Memory B cell (primary cell): ENCODE results near the gene PLG.
"Not testable (repeated sequence)": the region's sequence is repeated elsewhere in the genome, so short reads cannot be mapped to it uniquely, and the experiment has no call there.

Source experiments
- ATAC-seq: fragments of 150-1000 bp; cut with Tn5 transposase; 2 replicates; pipeline ENCODE4 v1.10.0; 2021; ENCODE audit warnings: low read depth, mild to moderate bottlenecking, moderate library complexity
- DNase-seq, 2 donors: peaks; one replicate each; pipeline ENCODE4 v3.0.0; 2022; ENCODE audit warnings: low spot score in 2 of 2
- H3K27ac Mint-ChIP-seq: one replicate; pipeline ENCODE4 v1.8.0; 2022; ENCODE audit warnings: mild to moderate bottlenecking, moderate library complexity, mixed read lengths
- H3K27me3 Mint-ChIP-seq: one replicate; pipeline ENCODE4 v1.8.0; 2022; ENCODE audit warnings: mixed read lengths
- H3K36me3 Mint-ChIP-seq: one replicate; pipeline ENCODE4 v1.8.0; 2022; ENCODE audit warnings: mild to moderate bottlenecking, mixed read lengths
- H3K4me1 Mint-ChIP-seq: one replicate; pipeline ENCODE4 v1.8.0; 2022; ENCODE audit warnings: mixed read lengths
- H3K4me3 Mint-ChIP-seq: one replicate; pipeline ENCODE4 v1.8.0; 2022; ENCODE audit warnings: mild to moderate bottlenecking, moderate library complexity, mixed read lengths
- H3K9me3 Mint-ChIP-seq: one replicate; pipeline ENCODE4 v1.8.0; 2022; ENCODE audit warnings: mixed read lengths

PLG gene

GRCh38 chr6:160701918-160702680, at the start of gene PLG:
PLG (plus strand) TSS chr6:160702244; CDS start chr6:160702305, 61 bp downstream.
- H3K36me3 Mint-ChIP-seq, H3K27me3 Mint-ChIP-seq, H3K4me1 Mint-ChIP-seq: not testable (repeated sequence)

GRCh38 chr6:160659562-160659961, 42.5 kb upstream of the PLG start:
- no peaks in the 10 kb centered on the region for H3K36me3 Mint-ChIP-seq
- H3K27ac Mint-ChIP-seq = no peak overlapping the region
- no peak overlapping the region for H3K4me3 Mint-ChIP-seq
- DNase-seq = no peak
- no peak for ATAC-seq
- H3K27me3 Mint-ChIP-seq = no peaks in the 10 kb centered on the region
- H3K9me3 Mint-ChIP-seq = peaks cover 6% of the 10 kb centered on the region
- H3K4me1 Mint-ChIP-seq = no peaks in the 10 kb centered on the region

More at GRCh38 chr6:160701918-160702680, at the start of gene PLG:
- not testable (repeated sequence) for H3K9me3 Mint-ChIP-seq, H3K27ac Mint-ChIP-seq, ATAC-seq, H3K4me3 Mint-ChIP-seq, DNase-seq

GRCh38 chr6:160661216-160661615, 40.8 kb upstream of the PLG start:
- peaks cover 6% of the 10 kb centered on the region for H3K9me3 Mint-ChIP-seq
- no peak overlapping the region for H3K27ac Mint-ChIP-seq
- H3K36me3 Mint-ChIP-seq = no peaks in the 10 kb centered on the region
- no peak for ATAC-seq
- H3K4me3 Mint-ChIP-seq = no peak overlapping the region
- peaks cover 2% of the 10 kb centered on the region for H3K27me3 Mint-ChIP-seq
- no peak for DNase-seq
- H3K4me1 Mint-ChIP-seq = no peaks in the 10 kb centered on the region

GRCh38 chr6:160662429-160662828, 39.6 kb upstream of the PLG start:
- Mint-ChIP-seq H3K36me3 (no peaks in the 10 kb centered on the region), H3K4me3 (no peak overlapping the region), H3K4me1 (no peaks in the 10 kb centered on the region), H3K9me3 (peaks cover 2% of the 10 kb centered on the region), H3K27me3 (peaks cover 2% of the 10 kb centered on the region), H3K27ac (no peak overlapping the region)
- no peak for DNase-seq
- no peak for ATAC-seq

- Mint-ChIP-seq H3K27ac (no peak overlapping the region), H3K9me3 (peaks cover 2% of the 10 kb centered on the region), H3K27me3 (peaks cover 2% of the 10 kb centered on the region), H3K4me1 (no peaks in the 10 kb centered on the region), H3K4me3 (no peak overlapping the region), H3K36me3 (no peaks in the 10 kb centered on the region)
- no peak for DNase-seq
- no peak for ATAC-seq
Observed at GRCh38 chr6:160662842-160663241, 39.2 kb upstream of the PLG start.

- not testable (repeated sequence) for H3K27ac Mint-ChIP-seq, H3K4me3 Mint-ChIP-seq, H3K36me3 Mint-ChIP-seq, H3K27me3 Mint-ChIP-seq, H3K9me3 Mint-ChIP-seq, H3K4me1 Mint-ChIP-seq, DNase-seq, ATAC-seq
Observed at GRCh38 chr6:160664198-160664597, 37.8 kb upstream of the PLG start, which contains the start of gene LPA. LPA (minus strand) TSS chr6:160664275; CDS start chr6:160664214, 61 bp downstream.

GRCh38 chr6:160667639-160668481, 34.2 kb upstream of the PLG start:
- Mint-ChIP-seq H3K9me3 (peaks cover 3% of the 10 kb centered on the region), H3K36me3 (no peaks in the 10 kb centered on the region), H3K4me1 (no peaks in the 10 kb centered on the region), H3K4me3 (no peak overlapping the region), H3K27ac (no peak overlapping the region), H3K27me3 (peaks cover 2% of the 10 kb centered on the region)
- no peak for DNase-seq
- ATAC-seq = no peak

GRCh38 chr6:160668589-160668988, 33.5 kb upstream of the PLG start:
- H3K4me1 Mint-ChIP-seq = no peaks in the 10 kb centered on the region
- peaks cover 2% of the 10 kb centered on the region for H3K27me3 Mint-ChIP-seq
- no peak for ATAC-seq
- no peak for DNase-seq
- no peak overlapping the region for H3K4me3 Mint-ChIP-seq
- H3K36me3 Mint-ChIP-seq = no peaks in the 10 kb centered on the region
- no peak overlapping the region for H3K27ac Mint-ChIP-seq
- H3K9me3 Mint-ChIP-seq = peaks cover 10% of the 10 kb centered on the region

GRCh38 chr6:160676418-160676817, 25.6 kb upstream of the PLG start:
- ATAC-seq, H3K27ac Mint-ChIP-seq, H3K36me3 Mint-ChIP-seq, H3K27me3 Mint-ChIP-seq, DNase-seq, H3K4me1 Mint-ChIP-seq, H3K4me3 Mint-ChIP-seq: not testable (repeated sequence)
- peaks cover 17% of the 10 kb centered on the region for H3K9me3 Mint-ChIP-seq

GRCh38 chr6:160678230-160678629, 23.8 kb upstream of the PLG start:
- H3K27ac Mint-ChIP-seq = no peak overlapping the region
- H3K9me3 Mint-ChIP-seq = peaks cover 10% of the 10 kb centered on the region
- H3K36me3 Mint-ChIP-seq = no peaks in the 10 kb centered on the region
- no peaks in the 10 kb centered on the region for H3K4me1 Mint-ChIP-seq
- H3K27me3 Mint-ChIP-seq = no peaks in the 10 kb centered on the region
- ATAC-seq (no peak), DNase-seq (no peak)
- no peak overlapping the region for H3K4me3 Mint-ChIP-seq

- DNase-seq = no peak
- peaks cover 5% of the 10 kb centered on the region for H3K9me3 Mint-ChIP-seq
- no peak for ATAC-seq
- no peaks in the 10 kb centered on the region for H3K36me3 Mint-ChIP-seq
- H3K4me1 Mint-ChIP-seq = no peaks in the 10 kb centered on the region
- H3K27ac Mint-ChIP-seq = no peak overlapping the region
- H3K4me3 Mint-ChIP-seq = no peak overlapping the region
- no peaks in the 10 kb centered on the region for H3K27me3 Mint-ChIP-seq
Observed at GRCh38 chr6:160678744-160679401, 23.2 kb upstream of the PLG start.

- Mint-ChIP-seq H3K27me3 (no peaks in the 10 kb centered on the region), H3K9me3 (peaks cover 3% of the 10 kb centered on the region), H3K4me3 (no peak overlapping the region), H3K27ac (no peak overlapping the region), H3K36me3 (no peaks in the 10 kb centered on the region), H3K4me1 (no peaks in the 10 kb centered on the region)
- no peak for DNase-seq
- no peak for ATAC-seq
Observed at GRCh38 chr6:160679402-160679769, 22.7 kb upstream of the PLG start.

GRCh38 chr6:160685101-160685761, 16.8 kb upstream of the PLG start:
- H3K27ac Mint-ChIP-seq, H3K4me3 Mint-ChIP-seq, DNase-seq, H3K27me3 Mint-ChIP-seq, ATAC-seq, H3K4me1 Mint-ChIP-seq, H3K36me3 Mint-ChIP-seq, H3K9me3 Mint-ChIP-seq: not testable (repeated sequence)
